ENCODE data around the gene VAV3.

DNA sequence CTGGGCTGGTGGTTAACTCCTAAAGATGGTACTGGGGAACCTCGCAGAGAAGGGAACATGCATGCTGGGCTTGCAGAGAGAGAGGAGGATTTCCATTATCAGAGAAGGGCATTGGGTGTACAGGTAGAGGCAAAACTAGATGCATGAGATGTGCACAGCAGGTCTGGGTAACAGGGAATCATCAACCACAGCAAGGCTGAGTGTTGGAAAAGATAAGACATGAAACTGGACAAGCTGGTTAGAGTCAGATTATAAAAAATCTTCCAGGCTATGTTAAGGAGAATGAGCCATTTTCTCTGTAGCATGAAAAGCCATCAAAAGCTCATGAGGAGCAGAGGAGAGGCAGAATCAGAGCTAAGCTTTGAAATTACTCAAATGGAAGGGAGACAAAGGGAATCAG, 147.8 kb downstream of the VAV3 start:
- TF ChIP-seq, protein P1, sequence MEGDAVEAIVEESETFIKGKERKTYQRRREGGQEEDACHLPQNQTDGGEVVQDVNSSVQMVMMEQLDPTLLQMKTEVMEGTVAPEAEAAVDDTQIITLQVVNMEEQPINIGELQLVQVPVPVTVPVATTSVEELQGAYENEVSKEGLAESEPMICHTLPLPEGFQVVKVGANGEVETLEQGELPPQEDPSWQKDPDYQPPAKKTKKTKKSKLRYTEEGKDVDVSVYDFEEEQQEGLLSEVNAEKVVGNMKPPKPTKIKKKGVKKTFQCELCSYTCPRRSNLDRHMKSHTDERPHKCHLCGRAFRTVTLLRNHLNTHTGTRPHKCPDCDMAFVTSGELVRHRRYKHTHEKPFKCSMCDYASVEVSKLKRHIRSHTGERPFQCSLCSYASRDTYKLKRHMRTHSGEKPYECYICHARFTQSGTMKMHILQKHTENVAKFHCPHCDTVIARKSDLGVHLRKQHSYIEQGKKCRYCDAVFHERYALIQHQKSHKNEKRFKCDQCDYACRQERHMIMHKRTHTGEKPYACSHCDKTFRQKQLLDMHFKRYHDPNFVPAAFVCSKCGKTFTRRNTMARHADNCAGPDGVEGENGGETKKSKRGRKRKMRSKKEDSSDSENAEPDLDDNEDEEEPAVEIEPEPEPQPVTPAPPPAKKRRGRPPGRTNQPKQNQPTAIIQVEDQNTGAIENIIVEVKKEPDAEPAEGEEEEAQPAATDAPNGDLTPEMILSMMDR (optimal IDR thresholded peaks at IDR 0.05 in 1 of 3, IDR thresholded peaks at IDR 0.05 in 1 of 3, conservative IDR thresholded peaks at IDR 0.05 in 1 of 3; ENCODE audit: extremely low read depth in 1 of 3, insufficient read depth in 2 of 3, low read length in 3 of 3): no peak
- TF ChIP-seq EZH2 (IDR thresholded peaks at IDR 0.05; ENCODE audit: low read length): no peak
